DMS 273 (cell line): ENCODE results near the gene SLC26A1.

Experiments
- DNase-seq: peaks from one replicate; lab custom pipeline; 2025; ENCODE audit not compliant: unreplicated experiment; lab: John Stamatoyannopoulos, UW

The SLC26A1 gene

DNA sequence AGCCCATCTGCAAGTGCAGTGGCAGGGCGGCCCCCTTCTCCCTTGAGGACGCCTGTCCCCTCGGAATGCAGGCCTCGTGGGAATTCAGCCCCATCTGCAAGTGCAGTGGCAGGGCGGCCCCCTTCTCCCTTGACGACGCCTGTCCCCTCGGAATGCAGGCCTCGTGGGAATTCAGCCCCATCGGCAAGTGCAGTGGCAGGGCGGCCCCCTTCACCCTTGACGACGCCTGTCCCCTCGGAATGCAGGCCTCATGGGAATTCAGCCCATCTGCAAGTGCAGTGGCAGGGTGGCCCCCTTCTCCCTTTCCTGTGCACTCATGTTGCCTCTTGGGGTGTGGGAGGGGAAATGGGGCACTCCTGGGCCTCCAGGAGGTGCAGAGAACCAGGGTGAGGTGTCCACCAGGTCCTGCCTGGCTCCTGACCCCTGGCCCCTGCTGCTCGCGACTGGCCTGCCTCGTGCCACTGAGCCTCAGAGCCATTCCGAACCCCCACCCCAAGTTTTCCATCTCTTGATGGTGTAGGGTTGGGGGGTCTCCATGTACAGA lies 6.8 kb upstream of the SLC26A1 start:
- DNase-seq = no peak

GRCh38 chr4:999240-999863 lies 6.1 kb upstream of the SLC26A1 start:
- peak; percentile 71 for DNase-seq

- DNase-seq = no peak
These were observed 5.0 kb upstream of the SLC26A1 start for GRCh38 chr4:998096-998691.

- DNase-seq = peak; percentile 41
These were observed 4.3 kb upstream of the SLC26A1 start for GRCh38 chr4:997375-998071.

DNA sequence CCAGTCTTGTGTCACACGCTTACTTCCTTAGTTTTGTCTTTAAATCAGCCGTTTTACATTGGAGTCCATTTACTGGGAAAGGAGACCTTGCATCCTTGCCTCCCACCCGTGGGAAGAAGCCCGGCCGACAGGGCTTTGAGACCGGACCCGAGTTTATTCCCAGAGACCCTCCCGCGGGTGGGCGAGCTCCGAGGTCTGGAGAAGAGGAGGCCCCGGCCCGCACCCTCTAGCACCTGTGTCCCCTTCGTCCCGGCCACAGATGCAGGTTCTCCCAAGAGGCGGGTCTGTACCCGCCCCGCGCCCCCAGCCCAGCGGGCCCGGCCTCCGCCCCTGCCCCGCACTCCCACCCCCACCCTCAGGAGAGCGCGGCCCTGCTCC lies 3.8 kb upstream of the SLC26A1 start:
- DNase-seq = no peak

DNA sequence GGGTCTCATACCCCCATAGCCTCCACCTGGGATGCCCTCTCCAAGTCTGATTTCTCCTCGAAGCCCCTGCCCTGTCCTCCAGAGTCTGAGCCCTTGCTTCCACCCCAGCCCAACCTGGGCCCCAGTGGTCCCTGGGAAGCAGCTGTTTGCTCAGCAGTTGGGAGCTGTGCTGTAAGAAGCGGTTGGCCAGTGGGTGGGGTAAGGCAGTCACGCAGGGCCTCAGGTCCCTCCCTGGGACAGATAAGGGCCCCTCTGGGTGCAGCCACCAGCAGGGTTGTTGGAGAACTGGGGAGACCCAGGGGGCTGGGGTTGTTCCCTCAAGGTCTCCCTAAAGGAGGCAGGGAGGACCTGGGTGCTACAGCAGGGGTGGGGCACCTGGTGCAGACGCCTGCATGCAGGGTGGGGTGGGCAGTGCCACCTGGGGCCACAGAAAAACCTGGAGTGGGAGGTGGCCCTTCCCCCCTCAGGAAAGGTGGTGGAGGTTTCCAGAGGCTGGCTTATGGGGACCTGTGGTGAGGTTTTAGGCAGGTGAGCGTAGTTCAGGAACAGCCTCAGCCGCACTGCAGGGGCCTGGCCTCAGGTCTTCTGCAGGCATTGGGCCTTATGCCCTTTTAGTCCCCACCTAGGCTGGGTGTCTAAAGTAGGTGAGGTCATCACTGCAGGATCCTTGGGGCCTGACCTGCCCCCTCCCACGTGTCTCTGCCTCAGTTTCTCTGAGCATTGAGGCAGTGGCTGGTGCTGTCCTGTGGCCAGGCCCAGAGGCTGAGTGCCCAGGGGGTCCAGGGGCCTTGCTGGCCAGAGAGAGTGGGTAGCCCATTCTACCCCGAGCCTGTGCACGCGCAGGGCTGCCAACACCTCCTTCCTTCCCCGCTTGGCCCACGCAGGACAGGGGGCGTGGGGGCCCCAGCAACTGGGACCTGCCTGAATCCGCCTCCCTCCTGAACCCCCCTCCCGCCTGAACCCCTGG lies 3.1 kb upstream of the SLC26A1 start:
- no peak for DNase-seq

- peak; percentile 42 for DNase-seq
These were observed 2.3 kb upstream of the SLC26A1 start for GRCh38 chr4:995311-996026.

GRCh38 chr4:992297-993110 lies 700 bp downstream of the SLC26A1 start:
- DNase-seq = no peak

DNA sequence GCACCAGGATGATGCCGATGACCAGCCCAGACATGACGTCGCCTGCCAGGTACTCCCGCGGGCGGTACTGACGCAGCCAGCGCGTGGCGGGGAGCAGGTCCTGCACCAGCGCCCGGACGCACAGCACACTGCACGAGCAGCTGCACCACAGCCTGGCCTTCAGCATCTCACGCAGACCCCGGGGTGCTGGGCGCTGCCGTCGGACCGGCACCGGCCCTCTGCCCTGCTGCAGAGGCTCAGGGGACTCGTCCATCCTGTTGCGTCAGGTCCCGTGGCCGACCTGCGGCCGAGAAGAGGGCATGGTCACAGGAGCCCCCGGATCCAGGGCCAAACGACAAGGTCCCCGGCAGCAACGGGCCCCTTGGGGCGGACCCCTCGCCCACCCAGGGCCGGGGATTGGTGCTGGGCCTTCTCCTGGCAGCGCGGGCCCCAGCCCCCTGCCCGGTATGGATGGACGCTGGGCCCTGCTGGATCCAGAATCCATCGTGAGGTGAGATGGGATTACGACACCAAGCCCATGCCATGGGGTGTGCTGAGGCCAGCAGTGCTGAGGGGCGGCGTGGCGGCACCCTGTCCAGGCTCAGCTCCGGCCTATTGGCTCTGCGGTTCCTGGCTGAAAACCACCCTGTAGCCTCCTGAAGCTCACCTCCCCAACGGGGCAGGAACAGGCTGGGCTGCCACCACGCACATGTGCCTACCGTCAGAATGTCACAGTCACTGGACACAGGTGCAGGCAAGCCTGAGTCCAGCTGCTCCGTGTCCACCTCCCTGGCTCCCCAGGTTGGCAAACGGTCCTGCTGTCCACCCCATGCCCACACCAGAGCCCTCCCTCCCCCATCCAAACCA lies 1.5 kb downstream of the SLC26A1 start:
- DNase-seq = no peak

GRCh38 chr4:990746-991367 lies 2.3 kb downstream of the SLC26A1 start:
- DNase-seq = no peak

DNA sequence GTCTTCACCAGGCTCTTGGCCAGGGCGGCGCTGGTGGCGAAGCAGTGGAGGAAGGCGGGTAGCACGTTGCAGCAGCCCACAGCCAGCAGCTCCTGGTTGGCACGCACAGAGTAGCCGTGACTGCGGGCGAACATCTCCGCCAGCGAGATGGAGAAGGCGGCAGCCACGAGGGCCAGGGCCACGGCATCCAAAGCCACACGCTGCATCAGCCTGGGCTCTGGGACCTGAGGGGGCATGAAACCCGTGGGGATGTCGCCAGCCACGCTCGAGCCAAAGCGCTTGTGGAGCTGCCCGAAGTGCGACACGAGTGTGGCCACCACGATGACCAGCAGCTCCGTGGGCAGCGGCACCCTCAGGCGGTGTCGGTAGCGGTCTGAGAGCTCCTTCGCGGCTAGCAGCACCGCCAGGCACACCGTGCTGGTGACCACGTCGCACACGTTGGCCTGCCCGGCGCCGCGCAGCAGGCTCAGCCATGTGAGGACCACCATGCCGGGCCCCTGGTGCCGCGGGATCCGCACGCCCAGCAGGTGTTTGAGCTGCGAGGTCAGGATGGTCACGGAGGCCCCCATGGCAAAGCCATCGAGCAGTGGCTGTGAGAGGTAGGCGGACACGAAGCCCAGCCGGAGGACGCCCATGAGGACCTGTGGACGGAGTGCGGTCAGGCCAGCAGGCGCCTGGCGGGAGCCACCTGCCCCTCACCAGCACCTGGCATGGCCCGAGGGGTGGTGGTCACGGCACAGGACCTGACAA lies 3.3 kb downstream of the SLC26A1 start:
- no peak for DNase-seq

DNA sequence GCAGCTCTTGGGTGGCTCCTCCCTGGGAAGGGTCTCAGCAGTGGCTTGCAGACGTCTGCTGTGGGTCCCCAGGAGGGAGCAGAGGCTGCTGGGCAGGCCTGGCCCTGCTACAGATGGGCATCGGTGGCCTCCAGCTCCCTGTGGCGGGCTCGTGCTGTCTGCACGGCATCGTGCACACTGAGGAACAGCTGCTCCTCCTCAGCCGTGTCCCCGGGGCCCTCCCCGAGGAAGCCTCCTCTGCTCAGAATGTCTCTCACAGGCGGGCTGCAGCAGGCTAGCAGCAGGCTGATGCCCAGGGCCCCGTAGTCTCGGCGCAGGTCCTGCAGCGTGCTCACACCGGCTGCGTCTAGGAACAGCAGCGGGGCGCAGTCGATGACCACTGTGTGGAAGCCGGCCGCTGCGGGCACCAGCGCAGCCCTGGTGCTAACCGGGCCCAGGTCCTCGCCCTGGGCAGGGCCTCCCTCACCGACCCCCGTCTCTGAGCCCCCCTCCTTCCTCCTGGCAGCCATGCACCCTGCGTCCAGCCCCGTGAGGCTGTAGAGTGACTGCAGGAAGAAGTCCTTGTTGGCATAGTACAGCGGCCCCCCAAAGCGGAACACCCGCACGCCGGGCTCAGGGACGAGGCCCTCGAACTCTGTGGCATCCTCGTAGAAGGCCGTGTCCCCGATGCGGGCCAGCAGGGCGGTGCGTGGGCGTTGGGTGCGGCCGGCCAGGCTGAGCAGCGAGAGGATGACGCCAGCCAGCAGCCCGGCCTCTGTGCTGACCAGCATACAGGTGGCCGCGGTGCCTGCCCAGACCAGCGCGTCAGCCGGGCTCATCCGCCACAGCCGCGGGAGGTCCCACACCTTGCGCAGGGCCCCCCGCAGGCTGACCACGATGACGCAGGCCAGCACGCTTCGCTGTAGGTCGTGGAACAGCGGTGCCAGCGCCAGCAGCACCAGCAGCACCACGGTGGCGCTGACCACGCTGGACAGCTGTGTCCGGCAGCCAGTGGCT lies 4.2 kb downstream of the SLC26A1 start:
- DNase-seq = peak; percentile 52

DNA sequence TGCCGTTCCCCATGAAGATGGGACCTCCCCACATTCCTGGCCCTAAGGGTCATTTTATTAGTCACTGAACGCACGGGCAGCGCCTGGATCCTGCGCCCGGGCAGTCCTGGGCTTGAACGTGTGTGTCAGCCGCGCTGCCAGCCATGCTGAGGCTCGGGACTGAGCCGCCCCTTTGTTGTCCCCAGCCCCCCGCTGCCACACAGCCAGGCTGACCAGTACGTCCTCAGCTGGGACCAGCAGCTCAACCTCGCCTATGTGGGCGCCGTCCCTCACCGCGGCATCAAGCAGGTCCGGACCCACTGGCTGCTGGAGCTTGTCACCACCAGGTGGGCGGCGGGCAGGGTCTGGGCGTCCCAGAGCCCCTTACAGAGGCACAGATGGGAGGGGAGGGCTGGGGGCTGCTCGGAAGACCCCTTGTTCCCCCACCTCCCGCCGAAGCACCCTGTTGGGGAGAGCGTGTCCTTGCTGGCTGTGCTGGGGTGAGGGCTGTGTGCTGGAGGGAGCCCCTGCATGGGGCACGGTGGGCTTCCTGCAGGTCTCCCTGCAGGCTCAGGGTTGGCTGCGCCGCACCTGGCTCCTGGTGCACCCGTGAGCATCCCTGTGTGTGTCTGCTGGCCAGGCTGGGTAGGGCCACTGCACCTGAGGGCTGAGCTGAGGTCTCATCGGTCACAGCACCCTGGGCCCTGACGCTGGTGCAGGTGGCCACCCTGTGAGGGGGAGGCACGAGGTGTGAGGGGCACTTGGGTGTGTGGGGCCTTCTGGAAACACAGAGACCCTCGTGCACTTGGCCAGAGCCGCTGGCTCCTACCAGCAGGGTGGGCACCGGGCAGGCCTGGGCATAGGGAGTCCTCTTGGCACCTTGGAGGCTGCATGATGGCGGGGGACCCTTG lies 5.3 kb downstream of the SLC26A1 start:
- no peak for DNase-seq

DNA sequence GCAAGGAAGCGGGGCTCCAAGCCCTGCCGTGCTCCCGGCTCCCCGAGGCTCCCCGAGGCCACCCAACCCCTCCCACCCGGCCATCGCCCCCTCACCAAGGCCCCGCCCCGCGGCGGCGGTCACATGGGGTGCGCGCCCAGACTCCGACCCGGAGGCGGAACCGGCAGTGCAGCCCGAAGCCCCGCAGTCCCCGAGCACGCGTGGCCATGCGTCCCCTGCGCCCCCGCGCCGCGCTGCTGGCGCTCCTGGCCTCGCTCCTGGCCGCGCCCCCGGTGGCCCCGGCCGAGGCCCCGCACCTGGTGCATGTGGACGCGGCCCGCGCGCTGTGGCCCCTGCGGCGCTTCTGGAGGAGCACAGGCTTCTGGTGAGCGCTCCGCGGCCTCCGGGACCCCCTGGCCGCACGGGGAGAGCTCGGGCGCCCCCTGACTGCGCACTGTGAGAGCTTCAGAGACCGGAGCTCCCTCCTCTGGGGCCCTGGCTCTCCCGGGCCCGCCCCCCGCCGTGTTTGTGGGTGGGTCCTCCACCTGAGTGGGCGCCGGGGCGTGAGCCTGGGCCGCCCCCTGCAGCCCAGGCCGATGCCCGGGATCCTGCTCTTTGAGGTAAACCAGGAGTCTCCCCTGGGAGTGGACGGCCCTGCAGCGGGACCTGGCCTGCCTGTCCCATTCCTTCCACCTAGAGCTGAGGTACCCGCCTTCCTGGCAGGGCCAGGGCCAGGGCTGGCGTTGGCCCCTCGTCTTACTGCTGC lies 6.2 kb downstream of the SLC26A1 start, which contains the start of gene IDUA:
Gene IDUA, plus strand, starts transcription at position 166 of the 745 bp plus-strand sequence. Its CDS starts 41 bp downstream, at position 207.
- peak; percentile 78 for DNase-seq
